Head of caudate nucleus (tissue), 42 donors: ENCODE measurements around the gene POPDC2.
"Not testable (repeated sequence)": the region's sequence is repeated elsewhere in the genome, so short reads cannot be mapped to it uniquely, and the experiment has no call there.

Experiments used
- DNase-seq, 42 donors: peaks; one replicate each; pipeline versions ENCODE4 v3.0.0 to v3.0.0-alpha.2; 2020 to 2021; ENCODE audit warnings: mixed read lengths in 7 of 42
- intact Hi-C: fragments of 100-400 bp; cut with DNase I; formaldehyde crosslinking; loops from one replicate; pipeline ENCODE4 v1.15.0; 2022

Gene POPDC2, protein sequence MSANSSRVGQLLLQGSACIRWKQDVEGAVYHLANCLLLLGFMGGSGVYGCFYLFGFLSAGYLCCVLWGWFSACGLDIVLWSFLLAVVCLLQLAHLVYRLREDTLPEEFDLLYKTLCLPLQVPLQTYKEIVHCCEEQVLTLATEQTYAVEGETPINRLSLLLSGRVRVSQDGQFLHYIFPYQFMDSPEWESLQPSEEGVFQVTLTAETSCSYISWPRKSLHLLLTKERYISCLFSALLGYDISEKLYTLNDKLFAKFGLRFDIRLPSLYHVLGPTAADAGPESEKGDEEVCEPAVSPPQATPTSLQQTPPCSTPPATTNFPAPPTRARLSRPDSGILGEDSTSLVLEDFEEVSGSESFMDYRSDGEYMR

DNA sequence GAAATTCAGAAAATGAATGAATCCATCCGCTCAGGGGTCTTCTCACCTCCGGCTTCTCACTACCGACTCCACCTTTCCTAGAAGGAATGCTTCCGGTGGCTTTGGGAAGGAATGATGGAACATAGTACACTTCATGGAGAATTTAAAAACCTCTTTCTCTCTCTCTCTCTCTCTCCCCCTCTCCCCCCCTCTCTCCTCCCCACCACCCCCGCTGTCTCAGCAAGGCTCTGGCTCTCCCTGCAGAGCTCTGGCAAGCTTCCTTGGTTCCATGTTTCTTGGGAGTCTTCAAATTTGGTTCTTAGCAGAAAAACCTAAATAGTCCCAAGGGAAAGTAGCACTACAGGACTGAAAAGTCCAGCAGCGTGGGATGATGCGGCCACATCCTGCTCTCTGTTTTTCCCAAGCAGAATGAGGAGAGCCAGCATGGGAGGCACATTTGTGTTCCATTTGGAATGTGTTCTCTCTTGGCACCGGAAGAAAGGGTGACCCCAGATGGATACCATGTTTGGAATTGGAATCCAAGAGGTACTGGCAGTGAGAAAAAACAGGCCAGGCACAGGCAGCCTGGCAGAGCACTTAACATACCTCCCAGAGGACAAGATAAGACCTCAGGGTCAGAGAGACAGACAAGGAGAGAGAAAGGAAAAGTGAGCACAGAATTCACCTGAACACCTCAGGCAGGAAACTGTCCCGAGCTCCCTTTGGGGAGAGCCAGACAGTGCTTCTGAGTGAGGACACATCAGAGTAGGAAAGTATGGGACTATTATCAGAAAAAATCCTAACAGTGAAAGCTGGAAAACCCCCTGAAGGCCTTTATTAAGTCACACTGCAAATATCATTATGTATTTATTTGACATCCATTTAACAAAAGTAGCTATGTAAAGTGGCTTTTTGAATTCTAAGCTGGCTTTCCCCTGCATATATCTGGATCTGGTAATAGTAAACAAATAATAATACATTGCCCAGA lies at the start of gene POPDC2:
TSS of gene POPDC2 (minus strand) at position 116 of the 967 bp plus-strand sequence. CDS start 166 bp downstream, outside the sequence.
- intact Hi-C loops: no loop called here
- DNase-seq: no peak

DNA sequence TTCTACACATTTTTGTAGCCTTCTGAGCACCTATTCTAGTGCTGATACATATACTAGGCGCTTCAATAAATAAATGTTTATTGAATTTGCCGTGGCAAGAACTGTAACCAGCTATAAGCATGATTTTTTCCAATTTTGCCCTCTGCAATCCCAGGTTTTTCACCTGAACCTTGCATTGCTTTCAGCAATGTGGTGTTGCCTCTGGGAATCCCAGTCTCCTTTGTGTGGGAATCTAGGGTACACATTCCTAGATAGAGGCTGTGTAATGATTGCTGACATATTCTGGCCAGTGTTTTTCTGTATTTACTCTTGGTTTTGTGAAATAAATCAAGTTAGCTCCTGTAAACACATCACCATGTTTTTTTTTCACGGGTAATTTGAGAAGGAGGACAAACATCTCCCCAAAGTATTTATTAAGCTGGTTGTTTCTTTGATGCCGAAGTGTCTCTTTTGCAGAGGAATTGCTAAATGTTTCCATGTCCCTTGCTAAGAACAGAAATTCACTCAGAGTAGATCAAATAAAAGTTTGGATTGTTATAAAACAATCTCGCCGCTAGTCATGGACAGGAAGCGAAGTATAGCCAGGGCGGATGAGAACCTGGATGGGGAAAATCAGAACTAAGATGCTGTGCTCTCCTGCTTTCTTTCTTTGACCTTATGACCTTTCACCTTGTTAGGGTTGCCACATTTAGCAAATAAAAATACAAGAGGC lies 43.6 kb upstream of the POPDC2 start:
- intact Hi-C loops: no loop called here
- no peak for DNase-seq

DNA sequence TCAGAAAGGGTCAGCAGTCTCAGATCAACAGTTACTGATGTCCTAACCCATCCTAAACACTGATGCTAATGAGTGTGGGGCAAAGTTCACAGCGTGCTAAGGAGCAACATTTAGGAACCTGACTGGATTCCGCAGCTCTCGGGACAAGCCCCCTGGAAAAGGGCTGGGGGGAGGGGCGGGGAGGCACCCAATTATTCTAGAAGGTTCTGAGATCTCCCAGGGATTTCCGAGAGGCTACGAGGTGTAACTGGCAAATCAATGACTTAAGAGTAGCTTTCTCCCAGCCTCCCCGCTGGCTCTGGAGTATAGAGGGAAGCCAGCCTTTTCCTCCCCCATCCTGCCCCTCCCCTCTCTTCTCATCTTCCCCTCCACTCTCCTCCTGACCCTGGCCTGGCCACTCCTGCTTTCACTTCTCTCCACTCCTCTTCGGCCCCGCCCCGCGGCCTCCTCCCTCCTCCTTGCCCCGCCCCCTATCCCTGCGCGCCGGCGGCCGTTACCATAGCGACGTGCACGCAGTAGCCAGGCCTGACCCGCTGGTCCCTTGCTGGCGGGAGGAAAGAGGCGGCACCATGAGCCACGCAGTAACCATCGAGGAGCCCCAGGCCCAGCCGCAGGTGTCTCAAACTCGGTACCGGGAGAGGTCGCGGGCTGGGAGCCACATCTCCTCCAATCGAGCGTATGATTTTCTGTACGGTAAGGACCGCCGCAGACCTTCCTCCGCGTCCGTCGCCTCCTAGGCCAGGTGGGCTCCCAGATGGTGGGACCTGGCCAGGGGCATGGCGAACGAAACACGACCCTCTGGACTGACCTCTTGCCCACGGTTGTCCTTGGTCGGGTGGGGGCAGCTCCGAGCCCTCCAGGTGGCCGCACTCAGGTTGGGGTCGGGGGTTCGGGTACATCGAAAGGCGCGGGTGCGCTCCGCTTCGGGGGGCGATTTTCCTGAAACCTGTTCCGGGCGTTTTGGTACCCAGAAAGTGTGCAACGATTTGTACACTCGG lies 42.4 kb upstream of the POPDC2 start, which contains the start of gene CFAP91:
TSS of gene CFAP91 (plus strand) at position 493 of the 998 bp plus-strand sequence. CDS start at position 570, 77 bp downstream.
- intact Hi-C loops: no loop called here
- peak; percentile 88 to 98 (median 96) for DNase-seq

DNA sequence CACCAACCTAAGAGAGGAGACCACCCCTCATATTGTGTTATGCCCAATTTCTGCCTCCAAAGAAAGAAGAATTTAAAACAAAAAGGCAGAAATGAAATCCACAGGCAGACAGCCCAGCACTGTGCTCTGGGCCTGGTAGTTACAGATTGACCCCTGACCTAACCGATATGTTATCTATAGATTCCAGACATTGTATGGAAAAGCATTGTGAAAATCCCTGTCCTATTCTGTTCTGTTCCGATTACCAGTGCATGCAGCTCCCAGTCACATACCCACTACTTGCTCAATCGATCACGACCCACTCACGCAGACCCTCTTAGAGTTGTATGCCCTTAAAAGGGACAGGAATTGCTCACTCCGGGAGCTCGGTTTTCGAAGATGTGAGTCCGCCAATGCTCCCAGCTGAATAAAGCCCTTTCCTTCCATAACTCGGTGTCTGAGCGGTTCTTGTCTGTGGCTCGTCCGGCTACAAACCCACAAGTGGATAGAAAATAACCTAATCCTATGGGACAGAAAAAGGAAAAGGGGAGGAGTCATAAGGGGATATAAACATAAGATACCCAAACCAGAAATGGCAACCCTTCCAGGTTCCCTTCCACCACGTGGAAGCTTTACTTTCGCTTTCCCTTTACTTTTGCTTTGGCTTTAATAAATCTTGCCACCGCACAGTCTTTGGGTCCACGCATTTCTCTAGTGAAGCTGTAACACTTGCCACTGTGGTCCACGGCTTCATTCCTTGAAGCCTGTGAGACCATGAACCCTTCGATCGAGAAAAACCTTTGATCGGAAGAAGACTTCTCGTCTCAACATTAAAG lies 40.7 kb upstream of the POPDC2 start:
- no peak for DNase-seq
- intact Hi-C loops: no loop called here

DNA sequence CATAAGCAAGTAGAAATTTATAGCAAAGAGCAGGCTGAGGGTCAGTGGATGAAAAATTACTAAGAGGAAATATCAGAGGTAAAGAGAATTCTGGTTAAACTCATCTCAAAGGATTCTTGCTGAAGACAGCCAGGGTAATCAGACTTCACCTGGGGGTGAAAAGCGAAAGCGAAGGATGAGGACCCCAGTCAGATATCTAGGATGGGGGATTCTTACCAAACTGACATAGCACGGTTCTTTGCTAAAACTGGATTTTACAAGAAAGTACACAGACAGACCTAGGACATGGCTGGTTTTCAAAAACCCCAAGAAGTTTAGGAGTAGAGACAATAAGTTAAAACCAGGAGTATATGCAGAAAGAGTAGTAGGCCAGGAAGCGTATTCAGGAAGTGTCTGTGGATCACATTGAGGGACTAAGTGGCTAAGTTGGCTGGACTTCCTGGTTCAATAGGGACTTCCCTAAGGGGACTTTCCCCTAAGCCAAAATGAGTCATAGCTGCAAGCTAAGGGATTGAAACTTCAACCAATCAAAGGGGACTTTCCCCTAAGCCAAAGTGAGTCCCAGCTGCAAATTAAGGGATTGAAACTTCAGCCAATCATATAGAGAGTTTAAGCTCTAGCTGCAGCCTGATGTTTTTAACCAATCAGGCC lies 40.0 kb upstream of the POPDC2 start:
- DNase-seq: no peak

DNA sequence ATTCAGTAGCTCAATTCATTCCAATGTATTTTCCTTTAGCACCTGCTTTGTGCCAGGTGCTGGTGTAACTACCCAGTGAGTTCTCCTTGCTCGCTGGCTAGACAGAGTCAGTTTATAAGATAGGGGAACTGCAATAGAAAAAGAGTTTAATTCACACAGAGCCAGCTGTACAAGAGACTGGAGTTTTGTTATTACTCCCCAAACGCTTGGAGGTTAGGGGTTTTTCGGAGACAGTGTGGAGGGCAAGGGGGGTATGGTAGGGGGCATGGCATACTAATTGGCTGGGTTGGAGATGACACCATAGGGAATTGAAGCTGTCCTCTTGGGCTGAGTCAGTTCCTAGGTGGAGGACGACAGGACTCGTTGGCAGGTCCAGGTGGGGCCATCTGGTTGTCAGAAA lies 37.0 kb upstream of the POPDC2 start:
- intact Hi-C loops: no loop called here
- DNase-seq: no peak

More for the DNA sequence above, 40.0 kb upstream of the POPDC2 start:
- intact Hi-C loops: no loop called here

DNA sequence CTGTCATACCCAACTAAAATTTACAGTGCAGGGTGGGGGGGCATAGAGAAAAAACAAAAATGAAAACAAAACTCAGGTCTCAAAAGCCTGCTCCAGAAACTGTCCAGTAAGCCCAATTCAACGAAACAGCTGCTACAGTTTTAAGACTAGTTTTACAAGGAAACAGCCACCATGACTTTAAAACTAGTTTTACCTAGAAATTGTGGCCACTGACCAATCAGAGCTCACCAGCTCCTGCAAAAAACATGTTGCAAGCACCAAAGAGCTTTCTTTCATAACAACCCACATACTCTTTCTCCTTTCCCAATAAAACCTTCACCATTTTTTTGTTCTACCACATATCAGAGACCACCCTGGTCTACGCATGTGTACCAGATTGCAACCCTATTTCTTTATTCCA lies 35.1 kb upstream of the POPDC2 start:
- no peak for DNase-seq
- intact Hi-C loops: no loop called here

DNA sequence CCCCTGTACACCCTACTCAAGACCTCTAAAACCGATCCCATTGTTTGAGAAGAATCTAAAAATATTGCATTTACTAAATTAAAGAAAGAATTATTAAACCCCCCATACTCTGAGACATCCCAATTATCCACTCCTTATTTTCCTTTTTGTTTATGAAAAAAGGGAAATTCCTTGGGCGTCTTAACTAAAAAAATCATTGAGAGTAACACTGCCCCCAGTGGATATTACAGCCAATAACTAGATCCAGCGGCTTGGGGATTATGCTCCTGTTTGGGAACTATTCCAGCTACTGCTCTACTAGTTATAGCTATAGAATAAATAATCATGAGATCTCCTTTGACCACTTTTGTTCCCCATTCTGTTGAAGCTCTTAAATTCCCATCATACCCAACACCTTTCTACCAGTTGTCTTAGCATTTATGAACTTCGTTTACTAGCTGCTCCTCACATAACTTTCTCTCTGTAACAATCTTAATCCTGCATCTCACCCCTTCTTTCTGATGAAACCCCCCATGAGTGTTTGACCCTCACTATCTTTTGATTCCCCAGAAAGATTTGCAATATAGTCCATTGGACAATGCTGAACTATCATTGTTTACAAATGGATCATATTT lies 29.8 kb upstream of the POPDC2 start:
- DNase-seq: no peak
- intact Hi-C loops: no loop called here

DNA sequence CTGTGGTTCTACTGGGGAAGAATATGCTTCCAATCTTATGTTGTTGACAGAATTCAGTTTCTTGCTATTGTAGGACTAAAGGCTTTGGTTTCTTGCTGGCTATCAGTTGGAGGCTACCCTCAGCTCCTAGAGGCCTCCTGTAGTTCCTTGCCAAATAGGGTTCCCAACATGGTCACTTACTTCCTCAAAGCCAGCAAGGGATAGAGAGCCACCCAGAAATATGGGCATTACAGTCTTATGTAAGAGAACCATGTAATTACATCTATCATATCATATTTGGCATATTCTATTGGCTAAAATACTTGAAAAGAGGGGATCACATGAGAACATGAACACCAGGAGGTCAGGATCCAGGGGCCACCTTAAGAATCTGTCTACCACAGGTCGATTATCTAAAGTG lies 23.0 kb upstream of the POPDC2 start:
- intact Hi-C loops: no loop called here
- DNase-seq: no peak

DNA sequence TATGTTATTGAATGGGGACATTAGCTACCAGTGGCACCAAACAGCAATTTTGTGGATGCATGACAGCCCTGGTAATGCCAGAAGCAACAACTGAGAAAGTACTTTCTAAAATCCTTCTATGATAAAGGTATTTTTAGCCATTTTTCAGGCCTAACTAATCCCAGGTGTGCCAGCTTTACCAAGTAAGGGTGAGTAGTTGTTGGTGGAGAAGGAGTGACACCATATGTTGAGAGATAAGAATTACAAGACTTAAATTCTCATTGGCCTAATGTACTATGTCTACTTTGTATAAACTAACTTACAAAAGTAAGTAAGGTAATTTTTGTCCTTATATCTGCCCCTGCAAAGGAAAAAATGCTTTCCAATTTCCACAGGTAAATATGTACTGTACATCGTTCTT lies 20.9 kb upstream of the POPDC2 start:
- DNase-seq: peak in 2 of 42 donors; percentile 11 to 17
- intact Hi-C loops: no loop called here

DNA sequence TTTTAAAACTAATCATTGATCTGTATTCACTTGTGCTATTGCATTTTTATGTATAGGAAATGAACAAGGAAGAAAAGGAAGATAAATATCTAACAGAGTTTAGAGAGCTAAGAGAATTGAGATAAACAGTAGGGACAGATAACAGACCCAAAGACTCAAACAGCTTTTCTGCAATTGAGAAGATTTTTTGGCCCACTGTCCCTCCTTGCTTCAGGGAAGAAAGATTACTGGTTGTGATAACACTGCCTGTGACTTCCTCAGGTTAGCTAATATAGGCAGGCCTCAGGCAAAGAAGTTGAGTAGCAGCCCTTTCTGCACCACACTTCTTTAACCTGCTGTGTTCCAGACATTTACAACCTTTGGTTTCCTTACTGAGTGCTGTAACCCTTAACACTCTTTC lies 19.5 kb upstream of the POPDC2 start:
- intact Hi-C loops: loop anchor here (10.0 kb wide), 1 partner anchor 215 kb away; the partner anchor contains the start of genes POGLUT1 and TMEM39A
- DNase-seq: no peak

DNA sequence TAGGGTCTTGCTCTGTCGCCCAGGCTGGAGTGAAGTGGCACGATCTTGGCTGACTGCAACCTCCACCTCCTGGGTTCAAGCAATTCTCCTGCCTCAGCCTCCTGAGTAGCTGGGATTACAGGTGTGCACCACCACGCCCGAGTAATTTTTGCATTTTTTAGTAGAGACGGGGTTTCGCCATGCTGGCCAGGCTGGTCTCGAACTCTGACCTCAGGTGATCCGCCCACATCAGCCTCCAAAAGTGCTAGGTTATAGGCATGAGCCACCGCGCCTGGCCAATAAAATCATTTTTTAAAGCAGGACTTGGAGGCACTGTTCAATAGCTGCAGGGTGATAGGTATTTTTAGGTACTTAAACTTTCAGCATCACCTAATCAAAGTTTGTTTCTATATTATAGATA lies 17.8 kb upstream of the POPDC2 start:
- intact Hi-C loops: loop anchor here (10.0 kb wide), 1 partner anchor 213 kb away; the partner anchor contains the start of genes POGLUT1 and TMEM39A

DNA sequence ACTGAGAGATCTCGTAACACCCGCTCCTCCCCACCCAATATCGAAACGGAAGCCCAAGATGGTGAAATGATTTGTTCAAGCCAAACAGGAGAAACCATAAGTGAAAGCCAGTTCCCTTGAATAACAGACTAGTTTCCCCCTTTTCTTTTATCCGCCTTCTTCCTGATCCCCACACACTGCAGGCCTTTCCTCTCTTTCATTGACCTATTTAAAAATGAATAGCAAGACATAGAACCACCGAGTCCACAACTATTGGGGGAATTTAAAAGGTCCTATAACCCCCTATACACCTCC lies 17.2 kb upstream of the POPDC2 start:
- DNase-seq: no peak
- intact Hi-C loops: loop anchor here (10.0 kb wide), 1 partner anchor 213 kb away; the partner anchor contains the start of genes POGLUT1 and TMEM39A

More for the DNA sequence above, 17.8 kb upstream of the POPDC2 start:
- not testable (repeated sequence) for DNase-seq

DNA sequence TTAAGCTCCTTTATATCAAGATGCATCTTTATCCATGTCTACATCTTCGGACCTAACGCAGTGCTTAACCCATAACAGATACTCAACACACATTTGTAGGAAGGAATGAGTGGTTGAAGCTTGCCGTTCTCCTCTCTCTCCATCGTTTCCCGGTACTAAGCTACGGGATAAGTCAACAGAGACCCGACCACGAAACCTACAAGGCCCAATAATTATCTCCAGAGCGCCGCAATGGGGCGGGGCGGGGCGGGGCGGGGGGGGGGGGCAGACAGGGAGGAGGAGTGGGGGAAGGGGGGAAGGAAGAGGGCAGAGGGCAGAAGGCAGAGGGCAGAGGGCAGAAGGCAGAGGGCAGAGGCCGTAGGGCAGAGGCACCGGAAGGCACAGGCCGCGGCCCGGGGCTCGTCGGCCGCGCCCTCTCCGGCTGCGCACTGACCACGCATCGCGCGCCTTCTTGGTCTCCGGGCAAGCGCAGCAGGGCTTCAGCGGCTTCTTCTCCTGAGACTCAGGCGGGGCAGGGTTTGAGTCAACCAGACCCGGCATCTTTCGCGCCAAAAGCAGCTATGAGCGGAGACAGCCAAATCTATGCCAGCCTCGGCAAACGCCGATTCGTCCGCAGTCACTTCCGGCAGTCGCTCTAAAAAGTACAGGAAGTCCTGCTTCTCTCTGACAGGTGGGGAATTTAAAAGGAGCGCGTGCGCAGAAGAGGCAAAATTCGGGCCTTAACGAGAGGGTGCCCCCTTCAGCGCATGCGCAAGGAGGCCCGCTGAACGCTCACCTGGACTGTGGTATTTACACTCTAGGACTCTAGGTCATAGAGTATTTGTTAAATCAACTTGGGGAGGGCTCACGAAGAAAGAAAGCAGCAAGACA lies 16.6 kb upstream of the POPDC2 start, which contains the start of gene COX17:
TSS of gene COX17 (minus strand) at position 636 of the 870 bp plus-strand sequence. CDS start at position 540, 96 bp downstream.
- intact Hi-C loops: loop anchor here (10.0 kb wide), 1 partner anchor 212 kb away; the partner anchor contains the start of genes POGLUT1 and TMEM39A
- peak; percentile 82 to 97 (median 92) for DNase-seq

DNA sequence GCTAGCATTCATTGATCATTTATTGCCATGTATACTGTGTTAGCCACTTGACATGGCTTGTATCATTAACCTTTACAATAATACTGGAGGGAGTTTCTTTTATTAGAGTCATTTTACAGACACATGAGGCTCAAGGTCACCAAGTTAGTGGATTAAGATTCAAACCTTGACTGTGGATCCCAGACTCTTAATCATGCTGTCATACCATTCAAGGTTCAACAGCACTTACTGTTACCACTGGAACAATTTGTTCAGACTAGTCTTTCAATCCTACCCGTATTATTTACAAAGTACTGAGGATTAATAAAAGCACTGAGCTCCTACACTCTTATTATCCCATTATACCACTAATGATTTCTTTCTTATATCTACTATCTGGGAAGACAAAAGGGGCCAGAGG lies 15.6 kb upstream of the POPDC2 start:
- intact Hi-C loops: loop anchor here (10.0 kb wide), 1 partner anchor 211 kb away; the partner anchor contains the start of genes POGLUT1 and TMEM39A
- DNase-seq: no peak
